ENCODE data around the gene SLC26A6.

DNA sequence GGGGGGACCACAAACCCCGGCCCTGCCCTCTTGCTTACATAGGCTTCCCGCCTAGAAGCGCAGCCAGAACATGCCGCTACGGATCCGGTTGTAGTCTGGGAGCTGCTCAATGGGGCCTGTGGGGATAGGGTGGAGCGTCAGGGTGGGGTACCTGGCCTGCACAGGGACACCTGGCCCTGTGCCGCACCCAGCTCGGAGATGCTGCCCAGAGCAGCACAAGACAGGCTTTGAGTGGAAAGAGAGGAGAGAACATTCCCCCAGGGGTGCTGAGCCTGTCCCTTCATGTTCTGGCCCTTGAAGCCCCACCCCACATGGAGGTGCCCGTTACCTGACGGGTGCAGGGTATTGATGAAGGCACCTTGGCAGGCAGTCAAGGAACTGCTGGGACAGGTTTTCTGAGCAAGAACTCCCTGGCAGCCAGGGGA, 36.2 kb downstream of the SLC26A6 start:
- TF ChIP-seq ZNF24 (IDR thresholded peaks at IDR 0.05): no peak
- TF ChIP-seq, protein P1, sequence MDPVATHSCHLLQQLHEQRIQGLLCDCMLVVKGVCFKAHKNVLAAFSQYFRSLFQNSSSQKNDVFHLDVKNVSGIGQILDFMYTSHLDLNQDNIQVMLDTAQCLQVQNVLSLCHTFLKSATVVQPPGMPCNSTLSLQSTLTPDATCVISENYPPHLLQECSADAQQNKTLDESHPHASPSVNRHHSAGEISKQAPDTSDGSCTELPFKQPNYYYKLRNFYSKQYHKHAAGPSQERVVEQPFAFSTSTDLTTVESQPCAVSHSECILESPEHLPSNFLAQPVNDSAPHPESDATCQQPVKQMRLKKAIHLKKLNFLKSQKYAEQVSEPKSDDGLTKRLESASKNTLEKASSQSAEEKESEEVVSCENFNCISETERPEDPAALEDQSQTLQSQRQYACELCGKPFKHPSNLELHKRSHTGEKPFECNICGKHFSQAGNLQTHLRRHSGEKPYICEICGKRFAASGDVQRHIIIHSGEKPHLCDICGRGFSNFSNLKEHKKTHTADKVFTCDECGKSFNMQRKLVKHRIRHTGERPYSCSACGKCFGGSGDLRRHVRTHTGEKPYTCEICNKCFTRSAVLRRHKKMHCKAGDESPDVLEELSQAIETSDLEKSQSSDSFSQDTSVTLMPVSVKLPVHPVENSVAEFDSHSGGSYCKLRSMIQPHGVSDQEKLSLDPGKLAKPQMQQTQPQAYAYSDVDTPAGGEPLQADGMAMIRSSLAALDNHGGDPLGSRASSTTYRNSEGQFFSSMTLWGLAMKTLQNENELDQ (CRISPR knock-in tag; IDR thresholded peaks at IDR 0.05; ENCODE audit: borderline replicate concordance): no peak
- TF ChIP-seq, protein P2, sequence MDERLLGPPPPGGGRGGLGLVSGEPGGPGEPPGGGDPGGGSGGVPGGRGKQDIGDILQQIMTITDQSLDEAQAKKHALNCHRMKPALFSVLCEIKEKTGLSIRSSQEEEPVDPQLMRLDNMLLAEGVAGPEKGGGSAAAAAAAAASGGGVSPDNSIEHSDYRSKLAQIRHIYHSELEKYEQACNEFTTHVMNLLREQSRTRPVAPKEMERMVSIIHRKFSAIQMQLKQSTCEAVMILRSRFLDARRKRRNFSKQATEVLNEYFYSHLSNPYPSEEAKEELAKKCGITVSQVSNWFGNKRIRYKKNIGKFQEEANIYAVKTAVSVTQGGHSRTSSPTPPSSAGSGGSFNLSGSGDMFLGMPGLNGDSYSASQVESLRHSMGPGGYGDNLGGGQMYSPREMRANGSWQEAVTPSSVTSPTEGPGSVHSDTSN (CRISPR knock-in tag; IDR thresholded peaks at IDR 0.05): no peak
- TF ChIP-seq, protein P3, sequence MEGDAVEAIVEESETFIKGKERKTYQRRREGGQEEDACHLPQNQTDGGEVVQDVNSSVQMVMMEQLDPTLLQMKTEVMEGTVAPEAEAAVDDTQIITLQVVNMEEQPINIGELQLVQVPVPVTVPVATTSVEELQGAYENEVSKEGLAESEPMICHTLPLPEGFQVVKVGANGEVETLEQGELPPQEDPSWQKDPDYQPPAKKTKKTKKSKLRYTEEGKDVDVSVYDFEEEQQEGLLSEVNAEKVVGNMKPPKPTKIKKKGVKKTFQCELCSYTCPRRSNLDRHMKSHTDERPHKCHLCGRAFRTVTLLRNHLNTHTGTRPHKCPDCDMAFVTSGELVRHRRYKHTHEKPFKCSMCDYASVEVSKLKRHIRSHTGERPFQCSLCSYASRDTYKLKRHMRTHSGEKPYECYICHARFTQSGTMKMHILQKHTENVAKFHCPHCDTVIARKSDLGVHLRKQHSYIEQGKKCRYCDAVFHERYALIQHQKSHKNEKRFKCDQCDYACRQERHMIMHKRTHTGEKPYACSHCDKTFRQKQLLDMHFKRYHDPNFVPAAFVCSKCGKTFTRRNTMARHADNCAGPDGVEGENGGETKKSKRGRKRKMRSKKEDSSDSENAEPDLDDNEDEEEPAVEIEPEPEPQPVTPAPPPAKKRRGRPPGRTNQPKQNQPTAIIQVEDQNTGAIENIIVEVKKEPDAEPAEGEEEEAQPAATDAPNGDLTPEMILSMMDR (CRISPR knock-in tag; IDR thresholded peaks at IDR 0.05): no peak
- TF ChIP-seq ZFYVE20 (CRISPR knock-in tag; IDR thresholded peaks at IDR 0.05; ENCODE audit: borderline replicate concordance, low read depth): no peak
- TF ChIP-seq SNAPC2 (CRISPR knock-in tag; IDR thresholded peaks at IDR 0.05): no peak
- TF ChIP-seq, protein P4, sequence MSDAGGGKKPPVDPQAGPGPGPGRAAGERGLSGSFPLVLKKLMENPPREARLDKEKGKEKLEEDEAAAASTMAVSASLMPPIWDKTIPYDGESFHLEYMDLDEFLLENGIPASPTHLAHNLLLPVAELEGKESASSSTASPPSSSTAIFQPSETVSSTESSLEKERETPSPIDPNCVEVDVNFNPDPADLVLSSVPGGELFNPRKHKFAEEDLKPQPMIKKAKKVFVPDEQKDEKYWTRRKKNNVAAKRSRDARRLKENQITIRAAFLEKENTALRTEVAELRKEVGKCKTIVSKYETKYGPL (CRISPR knock-in tag; IDR thresholded peaks at IDR 0.05): no peak
- no peak for TF ChIP-seq CHD2 (IDR thresholded peaks at IDR 0.05; ENCODE audit: low read depth, low read length)
- no peak for TF ChIP-seq AGO1 (IDR thresholded peaks at IDR 0.05; ENCODE audit: low read depth, low read length, poor library complexity, severe bottlenecking)
- TF ChIP-seq KAT7 (CRISPR knock-in tag; IDR thresholded peaks at IDR 0.05; ENCODE audit: borderline replicate concordance): no peak

Data from HepG2 (cell line).